ENCODE results near the gene FCHSD1. TPM values are rescaled to one million over a fixed set of nuclear protein-coding genes. Genes with fewer than 3 reads are reported as not detected.
A peak's percentile ranks its signal among the peaks of the same experiment; 100 is the strongest.

The FCHSD1 gene
- total RNA-seq, 1 experiment from 2014 or later = 37.2 TPM

- Histone ChIP-seq H3K9me2 (ENCODE audit: insufficient read depth) (no peaks in the 10 kb centered on the region), H3K4me3 (replicated peaks in 1 of 2; ENCODE audit: low read depth in 1 of 2, low read length in 2 of 2) (peak overlapping the region; percentile 77 to 78; a peak in 2 of 4 replicates), H4K20me1 (ENCODE audit: insufficient read depth) (no peaks in the 10 kb centered on the region), H3K27me3 (ENCODE audit: insufficient read depth, low read length) (no peaks in the 10 kb centered on the region), H3K4me2 (ENCODE audit: low read length) (peak overlapping the region; percentile 97; the same call in 1 of the 2 replicates), H2AFZ (ENCODE audit: low read depth, low read length, poor library complexity, severe bottlenecking) (no peak overlapping the region), H3K36me3 (ENCODE audit: control insufficient read depth in 1 of 2, insufficient read depth in 2 of 2, low read length in 2 of 2) (peaks cover 2 to 3% of the 10 kb centered on the region in 2 experiments; a peak in 2 of 4 replicates), H3K9me3 (ENCODE audit: control insufficient read depth in 1 of 2, insufficient read depth in 1 of 2, low read depth in 1 of 2, low read length in 2 of 2) (no peaks in the 10 kb centered on the region), H3K79me2 (ENCODE audit: insufficient read depth, low read length) (no peaks in the 10 kb centered on the region), H3K27ac (ENCODE audit: low read depth, low read length) (no peak overlapping the region), H3K9ac (ENCODE audit: low read length) (no peak overlapping the region), H3K4me1 (ENCODE audit: control insufficient read depth in 1 of 2, insufficient read depth in 2 of 2, low read length in 2 of 2) (peaks cover 0 to 18% of the 10 kb centered on the region in 2 experiments; a peak in 2 of 4 replicates)
- intact Hi-C loops (cut with micrococcal nuclease) = no loop called here
- ATAC-seq = no peak
- TF ChIP-seq ATF3 (IDR thresholded peaks at IDR 0.05) = no peak
- TF ChIP-seq EZH2 (IDR thresholded peaks at IDR 0.05) = no peak
- TF ChIP-seq CBX3 (IDR thresholded peaks at IDR 0.05; ENCODE audit: low read depth) = no peak
- no peak for TF ChIP-seq POLR2AphosphoS5 (IDR thresholded peaks at IDR 0.05; ENCODE audit: low read depth, low read length)
- no peak for TF ChIP-seq TCF7L2 (IDR thresholded peaks at IDR 0.05; ENCODE audit: borderline replicate concordance, extremely low read depth, insufficient read depth, insufficient read length)
- no peak for TF ChIP-seq SIN3A (IDR thresholded peaks at IDR 0.05; ENCODE audit: low read depth)
- TF ChIP-seq FOSL1 (IDR thresholded peaks at IDR 0.05; ENCODE audit: low read depth) = no peak
- TF ChIP-seq, protein P1, sequence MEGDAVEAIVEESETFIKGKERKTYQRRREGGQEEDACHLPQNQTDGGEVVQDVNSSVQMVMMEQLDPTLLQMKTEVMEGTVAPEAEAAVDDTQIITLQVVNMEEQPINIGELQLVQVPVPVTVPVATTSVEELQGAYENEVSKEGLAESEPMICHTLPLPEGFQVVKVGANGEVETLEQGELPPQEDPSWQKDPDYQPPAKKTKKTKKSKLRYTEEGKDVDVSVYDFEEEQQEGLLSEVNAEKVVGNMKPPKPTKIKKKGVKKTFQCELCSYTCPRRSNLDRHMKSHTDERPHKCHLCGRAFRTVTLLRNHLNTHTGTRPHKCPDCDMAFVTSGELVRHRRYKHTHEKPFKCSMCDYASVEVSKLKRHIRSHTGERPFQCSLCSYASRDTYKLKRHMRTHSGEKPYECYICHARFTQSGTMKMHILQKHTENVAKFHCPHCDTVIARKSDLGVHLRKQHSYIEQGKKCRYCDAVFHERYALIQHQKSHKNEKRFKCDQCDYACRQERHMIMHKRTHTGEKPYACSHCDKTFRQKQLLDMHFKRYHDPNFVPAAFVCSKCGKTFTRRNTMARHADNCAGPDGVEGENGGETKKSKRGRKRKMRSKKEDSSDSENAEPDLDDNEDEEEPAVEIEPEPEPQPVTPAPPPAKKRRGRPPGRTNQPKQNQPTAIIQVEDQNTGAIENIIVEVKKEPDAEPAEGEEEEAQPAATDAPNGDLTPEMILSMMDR (IDR thresholded peaks at IDR 0.05 in 2 of 3, conservative IDR thresholded peaks at IDR 0.05 in 1 of 3; ENCODE audit: borderline replicate concordance in 1 of 3, insufficient read depth in 1 of 3, low read depth in 2 of 3, low read length in 2 of 3) = no peak
- TF ChIP-seq ZFX (IDR thresholded peaks at IDR 0.05) = no peak
- no peak for TF ChIP-seq ZBTB33 (IDR thresholded peaks at IDR 0.05; ENCODE audit: extremely low read depth, insufficient replicate concordance, low read length)
- no peak for TF ChIP-seq CEBPB (IDR thresholded peaks at IDR 0.05; ENCODE audit: low read depth)
- TF ChIP-seq YY1 (IDR thresholded peaks at IDR 0.05; ENCODE audit: extremely low read depth, insufficient replicate concordance, low read depth, low read length) = no peak
- TF ChIP-seq MAX (IDR thresholded peaks at IDR 0.05) = no peak
- no peak for TF ChIP-seq JUND (IDR thresholded peaks at IDR 0.05)
- no peak for TF ChIP-seq SP1 (IDR thresholded peaks at IDR 0.05; ENCODE audit: low read depth)
- DNase-seq (ENCODE audit: low read depth, low spot score) = no peak
- RAD21 ChIA-PET (ENCODE audit: low non-redundant PET in 1 of 2, low total read pairs in 2 of 2, uncharacterized antibody in 2 of 2, unreplicated experiment in 2 of 2) = no interaction called here
- CTCF ChIA-PET = no interaction called here
- POLR2A ChIA-PET = interaction anchor here (1.1 kb wide), 1 partner anchor 13 kb away, joined by 3 read pairs; the partner anchor contains the start of genes HDAC3 and RELL2
- BruUV-seq (replicated peaks) = TSS peak; percentile 51
Measured at GRCh38 chr5:141649972-141650371, 1.2 kb downstream of the FCHSD1 start.
